GM12878 (cell line): ENCODE data around the gene PCDHGA8. TPM values are rescaled to one million over a fixed set of nuclear protein-coding genes. Genes with fewer than 3 reads are reported as not detected.
A peak's percentile ranks its signal among the peaks of the same experiment; 100 is the strongest.

Source experiments
- ASH2L ChIP-seq: fragments of 300-600, 200-600 bp; sonication (generic); IDR thresholded peaks from 2 replicates; pipeline ENCODE4 v1.6.1; 2017; ENCODE audit warnings: low read depth, mild to moderate bottlenecking, borderline replicate concordance
- ATF2 ChIP-seq: IDR thresholded peaks from 2 replicates; pipeline ENCODE4 v1.6.1; 2012; ENCODE audit warnings: low read length, inconsistent platforms
- CBFB ChIP-seq: IDR thresholded peaks from 2 replicates; pipeline ENCODE4 v1.6.1; 2016; ENCODE audit warnings: antibody characterized with exemption, low read depth
- CEBPZ ChIP-seq: fragments of 150-350 bp; IDR thresholded peaks from 2 replicates; pipeline ENCODE4 v1.6.1; 2016; ENCODE audit warnings: low read depth, low read length
- CHD1 ChIP-seq: IDR thresholded peaks from 2 replicates; pipeline ENCODE4 v1.6.1; 2012; ENCODE audit warnings: low read depth, low read length, improper control_type of control experiment
- CTCF ChIP-seq, 3 experiments: IDR thresholded peaks in 2 of 3; conservative IDR thresholded peaks in 1 of 3; 2 replicates each; pipeline ENCODE4 v1.5.1; 2011; ENCODE audit warnings: low read depth in 3 of 3, low read length in 3 of 3, mild to moderate bottlenecking in 3 of 3, control low read depth in 2 of 3, moderate library complexity in 2 of 3, inconsistent platforms in 1 of 3, mixed read lengths in 1 of 3; ENCODE audit not compliant: control insufficient read depth in 2 of 3, insufficient read depth in 1 of 3; ENCODE audit errors: extremely low read depth in 1 of 3
- ESRRA ChIP-seq: IDR thresholded peaks from 2 replicates; pipeline ENCODE4 v1.6.1; 2012; ENCODE audit warnings: mild to moderate bottlenecking, low read length, improper control_type of control experiment
- HDAC2 ChIP-seq: fragments of 200-600 bp; sonication (generic); IDR thresholded peaks from 2 replicates; pipeline ENCODE4 v1.6.1; 2017
- LARP7 ChIP-seq: fragments of 450-650 bp; IDR thresholded peaks from 2 replicates; pipeline ENCODE4 v1.6.1; 2017; ENCODE audit warnings: mild to moderate bottlenecking
- NFXL1 ChIP-seq: fragments of 450-650 bp; IDR thresholded peaks from 2 replicates; pipeline ENCODE4 v1.6.1; 2017; ENCODE audit warnings: antibody characterized with exemption, mild to moderate bottlenecking, borderline replicate concordance
- NFYA ChIP-seq: IDR thresholded peaks from 2 replicates; pipeline ENCODE4 v1.6.1; 2011; ENCODE audit warnings: low read depth, mild to moderate bottlenecking, low read length, improper control_type of control experiment, borderline replicate concordance
- POLR2AphosphoS2 ChIP-seq: IDR thresholded peaks from 2 replicates; pipeline ENCODE4 v1.6.1; 2011; ENCODE audit warnings: low read depth, mild to moderate bottlenecking, low read length, improper control_type of control experiment, moderate library complexity
- POU2F2 ChIP-seq: IDR thresholded peaks from 3 replicates; pipeline ENCODE4 v1.6.1; 2011; ENCODE audit warnings: low read depth, mild to moderate bottlenecking, low read length, borderline replicate concordance
- RELB ChIP-seq: fragments of 450-650 bp; IDR thresholded peaks from 2 replicates; pipeline ENCODE4 v1.6.1; 2017; ENCODE audit warnings: low read depth, mild to moderate bottlenecking, moderate library complexity
- RUNX3 ChIP-seq: IDR thresholded peaks from 2 replicates; pipeline ENCODE4 v1.6.1; 2012; ENCODE audit warnings: low read length, inconsistent platforms
- SMARCA5 ChIP-seq: fragments of 450-650 bp; IDR thresholded peaks from 2 replicates; pipeline ENCODE4 v1.6.1; 2017; ENCODE audit warnings: mild to moderate bottlenecking
- SPI1 ChIP-seq: IDR thresholded peaks from 2 replicates; pipeline ENCODE4 v1.6.1; 2011; ENCODE audit warnings: low read depth, mild to moderate bottlenecking, low read length, moderate library complexity, borderline replicate concordance; ENCODE audit not compliant: insufficient read depth
- SRF ChIP-seq, 2 experiments: IDR thresholded peaks; 2 replicates each; pipeline ENCODE4 v1.6.1; 2011; ENCODE audit warnings: low read depth in 2 of 2, low read length in 2 of 2, mild to moderate bottlenecking in 1 of 2, moderate library complexity in 1 of 2
- USF1 ChIP-seq: IDR thresholded peaks from 2 replicates; pipeline ENCODE4 v1.6.1; 2011; ENCODE audit warnings: borderline replicate concordance, low read depth, mild to moderate bottlenecking, moderate library complexity, mixed read lengths, low read length; ENCODE audit not compliant: insufficient read depth; ENCODE audit errors: extremely low read length
- YY1 ChIP-seq: IDR thresholded peaks from 2 replicates; pipeline ENCODE4 v1.6.1; 2011; ENCODE audit warnings: low read depth, mild to moderate bottlenecking, low read length
- ZNF24 ChIP-seq: fragments of 450-650 bp; IDR thresholded peaks from 2 replicates; pipeline ENCODE4 v1.6.1; 2017; ENCODE audit warnings: antibody characterized with exemption, mild to moderate bottlenecking
- ZSCAN29 ChIP-seq: fragments of 450-650 bp; IDR thresholded peaks from 2 replicates; pipeline ENCODE4 v1.6.1; 2017; ENCODE audit warnings: mild to moderate bottlenecking, moderate library complexity
- polyA plus RNA-seq, 11 experiments: library from polyadenylated mRNA; depleted of rRNA in 4 of 11; unstranded in 6 of 11; stranded (reverse) in 5 of 11; fragments of >200 nt; fragmentation: Nextera tagmentation in 4 of 11; fragmentation: Illumina TruSeq in 1 of 11; extraction: Ambion mirVana in 4 of 11; extraction: Trizol in 1 of 11; gene quantifications; 1 replicate in 1 of 11; 2 replicates in 10 of 11; pipeline versions ENCODE4 v1.2.1 to v1.2.3, GENCODE V29; 2011 to 2016; ENCODE audit warnings: inconsistent platforms in 2 of 11, missing spikeins in 2 of 11, low read depth in 1 of 11
- total RNA-seq, 4 experiments: library from RNA; depleted of rRNA in 3 of 4; stranded (reverse); fragments of >200 nt in 3 of 4; fragmentation: Illumina TruSeq in 1 of 4; extraction: Trizol in 1 of 4; gene quantifications; 2 replicates each; pipeline versions ENCODE4 v1.2.1 to v1.2.3, GENCODE V29; 2013 to 2021

The PCDHGA8 gene
- total and polyA plus RNA-seq, 10 of the 15 experiments (the other 5 are each of a cell fraction or from before 2014, with no cell fraction given), result 0.01 to 0.04 TPM; not detected in 8

- TF ChIP-seq NFYA (no peak), ATF2 (no peak), POLR2AphosphoS2 (no peak), SPI1 (no peak), ESRRA (no peak), CHD1 (no peak), CTCF (IDR thresholded peaks at IDR 0.05 in 2 of 3, conservative IDR thresholded peaks at IDR 0.05 in 1 of 3; ENCODE audit: control insufficient read depth in 2 of 3, extremely low read depth in 1 of 3, insufficient read depth in 1 of 3, low read depth in 3 of 3, low read length in 3 of 3) (peak; percentile 81 to 86 (median 83)), ASH2L (no peak), SRF (IDR thresholded peaks at IDR 0.05; ENCODE audit: low read depth in 2 of 2, low read length in 2 of 2) (no peak), ZNF24 (no peak), ZSCAN29 (peak; percentile 99), HDAC2 (no peak), LARP7 (no peak), POU2F2 (no peak), RUNX3 (0 out of 2 replicates have a peak, but pooled peaks have one; percentile 13), CBFB (no peak), RELB (no peak), USF1 (no peak), SMARCA5 (peak; percentile 55; the same call in 1 of the 2 replicates), CEBPZ (no peak), NFXL1 (no peak), YY1 (peak; percentile 82)
Observed at GRCh38 chr5:141412854-141413539, 20.6 kb downstream of the PCDHGA8 start, which contains the start of gene PCDHGA10 (continued).
